Glomerular visceral epithelial cell (primary cell): ENCODE results near the gene KSR2.
A peak's percentile ranks its signal among the peaks of the same experiment; 100 is the strongest.
"Not testable (repeated sequence)": the region's sequence is repeated elsewhere in the genome, so short reads cannot be mapped to it uniquely, and the experiment has no call there.

Experiments used
- DNase-seq: peaks from one replicate; pipeline ENCODE4 v3.0.0-alpha.2; 2016; ENCODE audit errors: extremely low spot score

The KSR2 gene

DNA sequence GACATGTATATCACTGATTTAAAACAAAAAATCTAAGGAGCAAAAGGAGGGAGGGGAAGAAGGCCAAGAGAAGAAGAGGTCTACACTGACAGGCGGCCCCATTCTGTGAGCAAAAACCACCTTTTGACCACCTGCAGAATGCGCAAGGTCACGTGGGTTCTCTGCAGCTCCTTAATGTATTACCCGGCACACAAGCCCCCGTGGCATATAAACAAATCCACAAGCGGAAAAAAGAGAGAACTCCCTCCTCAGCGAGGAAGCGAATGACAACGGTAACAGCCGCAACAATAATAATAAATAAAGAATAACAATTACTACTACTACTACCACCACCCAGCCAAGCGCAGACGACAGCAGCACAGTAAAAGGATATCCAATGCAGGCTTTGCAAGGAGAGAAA lies 1.3 kb downstream of the KSR2 start:
- DNase-seq, result no peak

GRCh38 chr12:117967043-117967442 lies 1.7 kb downstream of the KSR2 start:
- DNase-seq, result no peak

DNA sequence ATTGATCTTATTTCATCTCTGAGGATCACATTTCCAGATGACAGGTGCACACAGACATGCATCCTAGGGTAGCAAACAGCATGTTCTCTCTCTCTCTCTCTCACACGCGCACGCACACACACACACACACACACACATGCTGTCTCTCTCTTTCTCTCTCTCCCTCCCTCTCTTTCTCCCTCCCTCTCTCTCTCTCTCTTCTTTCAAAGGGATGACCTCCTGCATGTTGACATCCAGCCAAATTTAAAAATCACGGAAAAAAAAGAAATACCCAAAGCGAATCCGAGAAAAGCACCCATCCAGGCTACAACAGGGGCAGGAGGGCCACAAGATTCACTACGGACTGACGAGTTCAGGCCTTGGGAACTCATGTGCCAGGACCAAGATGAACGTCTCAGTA lies 2.3 kb downstream of the KSR2 start:
- DNase-seq, result no peak

DNA sequence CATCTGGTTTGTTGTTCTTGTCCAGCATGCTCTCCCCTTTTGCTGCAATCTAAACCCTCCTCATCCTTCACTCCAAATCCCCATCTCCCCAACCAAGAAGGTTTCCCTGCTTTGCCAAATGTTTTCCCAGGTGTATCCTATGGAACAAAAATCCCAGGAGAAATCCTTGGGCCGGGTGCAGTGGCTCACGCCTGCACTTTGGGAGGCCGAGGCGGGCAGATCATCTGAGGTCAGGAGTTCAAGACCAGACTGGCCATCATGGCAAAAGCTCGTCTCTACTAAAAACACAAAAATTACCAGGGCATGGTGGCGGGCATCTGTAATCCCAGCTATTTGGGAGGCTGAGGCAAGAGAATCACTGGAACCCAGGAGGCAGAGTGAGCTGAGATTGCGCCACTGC lies 5.0 kb downstream of the KSR2 start:
- DNase-seq, result no peak

- no peak for DNase-seq
Observed at GRCh38 chr12:117936722-117937484, 31.9 kb downstream of the KSR2 start.

DNA sequence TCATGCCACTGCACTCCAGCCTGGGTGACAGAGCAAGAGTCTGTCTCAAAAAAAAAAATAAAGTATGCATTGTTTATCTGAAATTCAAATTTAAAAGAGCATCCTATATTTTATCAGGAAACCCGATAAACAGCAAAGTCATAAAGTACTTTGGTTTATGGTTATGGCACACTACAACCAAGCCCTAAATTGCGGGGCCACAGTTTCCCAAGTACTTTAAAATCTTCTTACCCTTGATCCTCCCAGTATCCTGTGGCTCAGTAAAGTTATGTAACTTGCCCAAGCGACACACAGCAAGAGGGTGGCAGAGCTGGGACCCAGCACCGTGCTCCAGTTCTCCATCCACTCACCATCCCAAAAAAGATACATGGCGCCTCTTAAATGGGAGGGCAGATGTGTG lies 35.2 kb downstream of the KSR2 start:
- no peak for DNase-seq

- no peak for DNase-seq
Observed at GRCh38 chr12:117926391-117926899, 42.3 kb downstream of the KSR2 start.

GRCh38 chr12:117921929-117922777 lies 46.6 kb downstream of the KSR2 start:
- no peak for DNase-seq

DNA sequence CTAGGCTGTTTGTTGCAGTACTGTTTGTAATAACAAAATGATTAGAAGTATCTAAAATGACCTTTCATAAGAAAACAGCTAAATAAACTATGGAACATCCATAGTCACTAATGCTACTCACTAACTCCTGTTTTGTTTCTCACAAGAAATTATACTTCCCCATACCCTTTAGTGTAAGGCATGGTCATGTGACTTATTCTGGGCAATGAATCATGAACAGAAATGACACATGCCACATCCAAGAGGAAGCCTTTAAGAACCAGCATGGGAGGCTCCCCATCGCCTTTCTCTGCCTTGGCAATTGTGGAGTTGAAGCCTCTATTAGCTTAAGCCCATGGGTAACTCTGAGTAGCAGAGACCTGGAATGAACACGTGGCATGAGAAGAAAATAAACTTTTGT lies 49.3 kb downstream of the KSR2 start:
- no peak for DNase-seq

GRCh38 chr12:117914686-117915085 lies 54.1 kb downstream of the KSR2 start:
- no peak for DNase-seq

DNA sequence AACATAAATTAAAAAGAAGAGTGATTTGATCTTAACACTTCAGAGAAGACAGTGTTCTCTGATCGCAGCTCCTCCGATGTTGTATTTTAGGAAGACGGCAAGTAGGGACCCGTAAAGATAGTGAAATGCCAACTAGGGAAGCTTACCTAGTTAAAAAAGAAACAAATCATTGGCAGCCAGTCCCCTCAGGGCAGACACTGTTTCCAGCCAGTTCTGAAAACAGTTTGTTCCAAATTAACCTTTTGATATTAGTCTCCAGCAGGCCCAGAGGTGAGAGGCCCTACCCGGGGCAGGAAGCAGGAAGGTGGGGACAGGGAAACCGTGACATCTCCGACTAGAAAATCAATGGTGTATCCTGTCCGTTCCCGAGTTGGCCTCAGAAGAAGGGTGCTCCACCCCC lies 56.0 kb downstream of the KSR2 start:
- DNase-seq, result no peak

- DNase-seq, result no peak
Observed at GRCh38 chr12:117908411-117908810, 60.4 kb downstream of the KSR2 start.

DNA sequence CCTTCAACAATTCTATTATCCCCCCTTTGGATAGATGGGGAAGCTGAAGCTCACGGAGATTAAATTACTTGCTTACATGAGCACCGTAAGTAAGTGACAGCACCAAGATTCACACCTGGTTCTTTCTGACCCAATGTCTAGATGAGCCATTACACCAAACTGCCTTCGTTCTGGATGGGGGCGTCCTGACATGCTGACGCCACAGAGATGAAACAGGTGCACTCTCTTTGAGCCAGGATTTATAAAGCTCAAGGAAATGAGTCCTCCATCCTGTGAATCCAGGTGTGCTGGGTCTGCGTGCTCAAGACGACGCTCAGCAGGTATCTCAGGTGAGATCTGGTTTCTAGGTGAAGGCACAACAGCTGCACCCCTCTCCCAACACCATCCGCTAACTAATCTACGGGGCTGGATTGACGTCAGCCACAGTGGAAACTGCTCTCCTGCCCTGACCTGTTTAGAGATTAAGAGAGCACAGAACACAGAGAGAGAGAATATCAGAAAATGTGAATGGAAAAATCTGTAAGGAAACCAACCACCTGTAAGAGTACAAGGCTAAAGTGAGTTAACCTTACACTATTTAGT lies 61.6 kb downstream of the KSR2 start:
- DNase-seq, result no peak

DNA sequence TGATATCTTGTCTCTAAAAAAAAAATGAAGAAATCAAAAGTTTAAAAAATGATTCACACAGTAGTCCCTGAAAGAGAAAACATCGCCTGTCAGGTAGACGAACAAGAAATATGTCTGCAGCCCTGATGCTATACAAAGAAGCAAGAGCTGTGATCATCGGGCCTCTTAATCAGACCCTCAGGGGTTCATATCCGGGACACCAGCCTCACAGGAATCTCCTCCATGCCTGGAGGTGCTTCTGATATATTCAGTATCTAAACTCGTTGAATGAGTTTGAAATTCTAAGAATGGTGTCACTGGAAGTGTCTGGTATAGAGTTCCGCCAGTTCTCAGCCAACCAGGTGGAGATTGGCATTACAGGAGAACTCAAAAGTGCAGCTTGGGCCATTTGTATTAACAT lies 64.7 kb downstream of the KSR2 start:
- DNase-seq, result no peak

- no peak for DNase-seq
Observed at GRCh38 chr12:117903110-117903840, 65.5 kb downstream of the KSR2 start.

GRCh38 chr12:117901631-117902030 lies 67.2 kb downstream of the KSR2 start:
- DNase-seq, result no peak

DNA sequence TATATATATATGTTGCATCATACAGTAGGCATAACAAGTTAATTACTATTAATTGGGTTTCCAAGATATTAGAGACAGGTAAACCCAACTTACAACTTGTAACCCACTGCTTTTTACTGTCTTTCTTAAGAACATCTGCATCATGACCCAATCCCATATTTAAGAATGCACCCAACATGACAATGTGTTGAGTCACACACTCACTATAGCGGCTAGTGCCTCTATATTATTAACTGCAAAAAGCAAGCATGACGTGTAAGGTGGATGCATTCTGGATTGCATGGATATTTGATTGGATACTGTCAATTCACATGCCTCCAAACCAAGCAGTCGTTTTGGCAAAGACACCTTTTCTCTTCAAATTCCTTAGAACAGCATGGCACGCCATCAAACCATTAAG lies 68.2 kb downstream of the KSR2 start:
- peak; percentile 35 for DNase-seq

DNA sequence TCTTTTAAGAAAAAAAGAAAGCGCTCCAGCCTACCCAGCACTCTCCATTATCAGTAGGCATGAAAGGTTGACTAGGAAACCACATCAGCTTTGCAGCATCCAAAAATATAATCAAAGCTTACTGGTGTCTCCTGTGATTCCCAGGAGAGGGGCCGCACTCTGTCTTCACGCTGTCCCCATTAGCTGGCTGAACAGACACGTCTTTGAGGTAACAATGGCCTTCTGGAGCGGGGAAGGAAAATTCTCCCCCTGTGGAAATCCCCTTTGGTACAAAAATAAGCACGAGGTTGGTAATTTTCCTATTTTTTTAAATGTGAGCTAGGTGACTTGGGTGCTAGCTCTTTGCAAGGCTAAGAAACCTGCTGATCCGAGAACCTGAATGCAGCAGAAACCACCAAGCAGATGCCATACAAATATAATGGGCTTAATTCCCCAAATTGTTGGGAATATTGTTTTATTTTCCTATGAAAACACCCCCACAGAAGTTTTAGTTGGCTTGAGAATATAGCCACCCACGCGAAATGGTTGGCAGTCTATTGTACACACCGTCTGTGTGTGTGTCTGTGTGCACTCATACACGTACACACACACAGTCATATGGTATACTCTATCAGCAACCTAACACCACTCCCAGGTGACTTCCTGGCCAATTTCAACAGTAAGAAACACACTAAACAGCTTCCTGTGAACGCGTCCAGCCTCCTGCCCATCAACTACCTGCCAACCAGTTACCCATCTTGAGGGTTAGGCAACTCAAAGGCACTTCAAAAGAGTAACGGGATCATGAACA lies 71.2 kb downstream of the KSR2 start:
- DNase-seq, result no peak

GRCh38 chr12:117896009-117896408 lies 72.8 kb downstream of the KSR2 start:
- DNase-seq, result no peak

DNA sequence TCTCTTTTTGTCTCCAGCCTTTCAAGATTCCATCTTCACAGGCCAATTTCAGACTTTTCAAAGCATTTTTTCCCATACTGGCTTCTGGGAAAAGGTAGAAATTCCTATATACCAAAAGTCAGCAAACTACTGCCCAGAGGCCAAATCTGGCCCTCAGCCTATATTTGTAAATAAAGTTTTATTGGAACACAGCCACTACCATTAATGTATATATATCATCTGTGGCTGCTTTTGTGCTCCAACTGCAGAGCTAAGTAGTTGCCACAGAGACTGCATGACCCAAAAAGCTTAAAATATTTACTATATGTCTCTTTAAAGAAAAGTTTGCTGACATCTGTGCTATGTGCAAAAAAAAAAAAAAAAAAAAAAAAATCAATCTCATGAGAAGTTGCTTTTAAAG lies 76.3 kb downstream of the KSR2 start:
- DNase-seq, result no peak

- not testable (repeated sequence) for DNase-seq
Observed at GRCh38 chr12:117891265-117891664, 77.5 kb downstream of the KSR2 start.
